Gastroesophageal sphincter (tissue), 4 donors: ENCODE data around the gene KRTAP10-9. TPM values are rescaled to one million over a fixed set of nuclear protein-coding genes. Genes with fewer than 3 reads are reported as not detected.
"Not testable (repeated sequence)": the region's sequence is repeated elsewhere in the genome, so short reads cannot be mapped to it uniquely, and the experiment has no call there.

ENCODE experiments used
- ATAC-seq: fragments of 150-250 bp; one replicate; pipeline ENCODE4 v1.9.1; 2016; ENCODE audit warnings: mild to moderate bottlenecking, moderate library complexity
- H3K27ac ChIP-seq, 4 donors: fragments of 200-600 bp; sonication (generic) in 3 of 4; 1 replicate in 3 of 4; 2 replicates in 1 of 4; pipeline ENCODE4 v1.5.1; 2016 to 2019
- H3K27me3 ChIP-seq: fragments of 200-600 bp; sonication (generic); one replicate; pipeline ENCODE4 v1.5.1; 2019
- H3K36me3 ChIP-seq, 2 donors: fragments of 200-600 bp; sonication (generic); one replicate each; pipeline ENCODE4 v1.5.1; 2019; ENCODE audit warnings: control low read depth in 1 of 2
- H3K4me1 ChIP-seq, 3 donors: fragments of 200-600 bp; sonication (generic); 1 replicate in 2 of 3; 2 replicates in 1 of 3; pipeline ENCODE4 v1.5.1; 2016 to 2019; ENCODE audit warnings: control low read depth in 2 of 3
- H3K4me3 ChIP-seq, 2 donors: fragments of 200-600 bp; sonication (generic); one replicate each; pipeline ENCODE4 v1.5.1; 2019; ENCODE audit warnings: mild to moderate bottlenecking in 1 of 2, moderate library complexity in 1 of 2
- H3K9me3 ChIP-seq, 3 donors: fragments of 200-600 bp; sonication (generic); one replicate each; pipeline ENCODE4 v1.5.1; 2017 to 2019; ENCODE audit warnings: control low read depth in 2 of 3
- CTCF ChIP-seq, 4 experiments: fragments of 200-600 bp in 2 of 4; fragments of 450-650 bp in 2 of 4; sonication (generic) in 1 of 4; IDR thresholded peaks; one replicate each; pipeline ENCODE4 v1.5.1; 2017 to 2019; ENCODE audit warnings: antibody characterized with exemption in 4 of 4, mild to moderate bottlenecking in 2 of 4, moderate library complexity in 2 of 4
- EP300 ChIP-seq: sonication (generic); formaldehyde crosslinking; IDR thresholded peaks from one replicate; pipeline ENCODE4 v1.6.1; 2017; ENCODE audit warnings: antibody characterized with exemption, mild to moderate bottlenecking
- POLR2A ChIP-seq, 2 donors: fragments of 450-650 bp; IDR thresholded peaks; one replicate each; pipeline ENCODE4 v1.6.1; 2017; ENCODE audit warnings: antibody characterized with exemption in 2 of 2, mild to moderate bottlenecking in 2 of 2, moderate library complexity in 1 of 2
- POLR2AphosphoS5 ChIP-seq: sonication (generic); formaldehyde crosslinking; IDR thresholded peaks from one replicate; pipeline ENCODE4 v1.6.1; 2017; ENCODE audit warnings: antibody characterized with exemption
- WGBS, 2 donors: methylation state at CpG; one replicate each; pipeline ENCODE4 v1.1.5; 2018; ENCODE audit warnings: low coverage in 1 of 2; 5-methylcytosine and 5-hydroxymethylcytosine counted together
- total RNA-seq, 4 donors: library from RNA; depleted of rRNA; stranded (reverse); fragments of >200 nt; gene quantifications; one replicate each; pipeline ENCODE4 v1.1.0, GENCODE V29; 2016

The KRTAP10-9 gene
- total RNA-seq, 4 donors from 2014 or later, result not detected

DNA sequence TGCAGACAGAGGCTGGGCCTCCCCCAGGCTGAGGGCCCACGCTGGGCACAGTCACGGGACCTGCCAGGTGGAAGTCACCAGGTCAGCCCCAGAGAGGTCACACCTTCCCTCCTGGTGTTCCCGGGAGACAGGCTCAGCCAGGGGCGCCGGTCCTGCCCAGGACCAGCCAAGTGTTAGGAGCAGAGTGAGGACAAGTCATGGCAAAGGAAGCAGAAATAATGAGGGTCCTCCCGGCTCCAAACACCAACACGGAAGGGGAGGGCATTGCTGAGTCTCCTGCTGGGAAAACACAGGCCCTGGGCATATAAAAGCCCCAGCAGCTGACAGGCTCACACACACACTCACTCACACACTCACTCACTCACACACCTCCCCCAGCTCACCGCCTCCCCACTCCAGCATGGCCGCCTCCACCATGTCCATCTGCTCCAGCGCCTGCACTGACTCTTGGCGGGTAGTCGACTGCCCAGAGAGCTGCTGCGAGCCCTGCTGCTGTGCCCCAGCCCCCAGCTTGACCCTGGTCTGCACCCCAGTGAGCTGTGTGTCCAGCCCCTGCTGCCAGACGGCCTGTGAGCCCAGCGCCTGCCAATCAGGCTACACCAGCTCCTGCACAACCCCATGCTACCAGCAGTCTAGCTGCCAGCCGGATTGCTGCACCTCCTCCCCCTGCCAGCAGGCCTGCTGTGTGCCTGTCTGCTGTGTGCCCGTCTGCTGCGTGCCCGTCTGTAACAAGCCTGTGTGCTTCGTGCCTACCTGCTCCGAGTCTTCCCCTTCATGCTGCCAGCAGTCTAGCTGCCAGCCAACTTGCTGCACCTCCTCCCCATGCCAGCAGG is 10.3 kb downstream of the KRTAP10-9 start, which contains the start of gene KRTAP10-10:
KRTAP10-10 (plus strand) TSS at position 339 of the 833 bp plus-strand sequence; CDS start at position 401, 62 bp downstream.
- peaks cover 52% of the 10 kb centered on the region for H3K27me3 ChIP-seq
- WGBS, 2 donors, result 40% methylated on average over 2 of the region's 21 CpGs; no CpG with 5 or more reads in 1 of the 2 donors
- no peaks in the 10 kb centered on the region for H3K4me1 ChIP-seq
- peaks cover 0 to 30% (median 0%) of the 10 kb centered on the region in 3 donors for H3K9me3 ChIP-seq
- no peak within 1 kb of the TSS for H3K4me3 ChIP-seq
- no peak within 1 kb of the TSS for H3K27ac ChIP-seq
- H3K36me3 ChIP-seq, result no peaks in the 10 kb centered on the region
- no peak for ATAC-seq
- TF ChIP-seq CTCF (IDR thresholded peaks at IDR 0.05) (no peak), POLR2A (IDR thresholded peaks at IDR 0.05) (no peak), POLR2AphosphoS5 (no peak), EP300 (no peak)

- ATAC-seq, H3K4me1 ChIP-seq, H3K36me3 ChIP-seq, H3K27ac ChIP-seq, H3K4me3 ChIP-seq: not testable (repeated sequence)
- Histone ChIP-seq H3K9me3 (peaks cover 0 to 27% (median 0%) of the 10 kb centered on the region in 3 donors), H3K27me3 (peaks cover 52% of the 10 kb centered on the region)
- WGBS, 2 donors, result 60% methylated on average over 1 of the region's 12 CpGs; no CpG with 5 or more reads in 1 of the 2 donors
Measured at GRCh38 chr21:44637851-44638348, 11.0 kb downstream of the KRTAP10-9 start.

GRCh38 chr21:44638506-44639330 is 11.8 kb downstream of the KRTAP10-9 start:
- H3K36me3 ChIP-seq, H3K4me1 ChIP-seq, H3K4me3 ChIP-seq, ATAC-seq, H3K27ac ChIP-seq: not testable (repeated sequence)
- Histone ChIP-seq H3K9me3 (peaks cover 0 to 32% (median 0%) of the 10 kb centered on the region in 3 donors), H3K27me3 (peaks cover 52% of the 10 kb centered on the region)
- WGBS, 2 donors, result 70% methylated on average over 2 of the region's 21 CpGs; no CpG with 5 or more reads in 1 of the 2 donors

GRCh38 chr21:44639331-44639655 is 12.4 kb downstream of the KRTAP10-9 start:
- Histone ChIP-seq H3K4me1 (no peaks in the 10 kb centered on the region), H3K9me3 (peaks cover 0 to 36% (median 0%) of the 10 kb centered on the region in 3 donors), H3K36me3 (no peaks in the 10 kb centered on the region), H3K27ac (no peak overlapping the region), H3K27me3 (peaks cover 55% of the 10 kb centered on the region), H3K4me3 (no peak overlapping the region)
- ATAC-seq, result no peak
- TF ChIP-seq CTCF (IDR thresholded peaks at IDR 0.05), result no peak
- TF ChIP-seq POLR2AphosphoS5, result no peak
- TF ChIP-seq POLR2A (IDR thresholded peaks at IDR 0.05), result no peak
- no peak for TF ChIP-seq EP300
- WGBS, 2 donors, result no CpG with 5 or more reads among the region's 12 CpGs

- Histone ChIP-seq H3K4me1 (no peaks in the 10 kb centered on the region), H3K27me3 (peaks cover 54% of the 10 kb centered on the region), H3K9me3 (peaks cover 0 to 51% (median 0%) of the 10 kb centered on the region in 3 donors), H3K27ac (no peak overlapping the region), H3K4me3 (no peak overlapping the region), H3K36me3 (no peaks in the 10 kb centered on the region)
- TF ChIP-seq POLR2AphosphoS5, result no peak
- no peak for TF ChIP-seq POLR2A (IDR thresholded peaks at IDR 0.05)
- TF ChIP-seq CTCF (IDR thresholded peaks at IDR 0.05), result no peak
- no peak for TF ChIP-seq EP300
- no peak for ATAC-seq
- 79 to 84% methylated on average over 4 to 5 of the region's 5 CpGs for WGBS, 2 donors
Measured at GRCh38 chr21:44640761-44641160, 13.9 kb downstream of the KRTAP10-9 start.
